ENCODE data around the gene TBATA.
A peak's percentile ranks its signal among the peaks of the same experiment; 100 is the strongest.

The TBATA gene

GRCh38 chr10:70785190-70785589 is at the start of gene TBATA:
Gene TBATA, minus strand, starts transcription at chr10:70785377. Its CDS starts 1,998 bp downstream, at chr10:70783379.
- no peak for DNase-seq (ENCODE audit: low spot score)

DNA sequence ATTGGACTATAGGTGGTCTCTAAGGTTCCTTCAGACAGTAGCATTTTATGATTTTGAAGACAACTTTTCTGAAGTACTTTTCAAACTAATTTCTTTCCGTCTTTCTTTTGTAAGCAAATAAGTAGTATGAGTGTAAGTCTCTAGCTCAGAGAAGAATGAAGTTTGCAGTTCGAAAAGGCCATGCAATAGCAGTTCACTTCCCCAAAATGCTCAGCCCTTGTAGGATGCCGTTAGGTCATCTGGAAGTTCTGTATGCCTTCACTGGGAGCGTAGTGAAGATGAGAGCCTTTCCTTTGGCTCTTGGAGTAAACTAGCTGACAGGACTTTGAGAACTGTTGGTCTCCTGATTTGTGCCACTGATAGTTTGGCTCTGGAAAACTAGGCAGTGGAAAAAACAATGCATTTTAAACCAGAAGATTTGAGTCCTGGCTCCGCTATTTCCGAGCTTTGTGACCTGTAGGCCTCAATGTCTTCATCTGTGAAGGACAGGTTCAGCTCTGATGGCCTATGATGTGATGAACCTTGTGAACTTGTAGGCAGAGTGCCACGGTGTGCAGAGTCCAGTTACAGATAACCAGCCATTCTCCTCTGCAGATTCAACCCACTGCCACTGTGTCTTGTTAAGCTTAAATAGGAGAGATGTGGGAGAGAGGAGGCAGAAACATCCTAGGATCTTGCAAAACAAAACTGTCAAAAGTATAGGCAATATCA is 49.4 kb upstream of the TBATA start:
- no peak for DNase-seq (ENCODE audit: low spot score)

GRCh38 chr10:70834021-70834420 is 48.8 kb upstream of the TBATA start:
- no peak for DNase-seq (ENCODE audit: low spot score)

- DNase-seq (ENCODE audit: low spot score): no peak
Measured at GRCh38 chr10:70833601-70834000, 48.4 kb upstream of the TBATA start.

- no peak for DNase-seq (ENCODE audit: low spot score)
Measured at GRCh38 chr10:70832852-70833528, 47.8 kb upstream of the TBATA start.

DNA sequence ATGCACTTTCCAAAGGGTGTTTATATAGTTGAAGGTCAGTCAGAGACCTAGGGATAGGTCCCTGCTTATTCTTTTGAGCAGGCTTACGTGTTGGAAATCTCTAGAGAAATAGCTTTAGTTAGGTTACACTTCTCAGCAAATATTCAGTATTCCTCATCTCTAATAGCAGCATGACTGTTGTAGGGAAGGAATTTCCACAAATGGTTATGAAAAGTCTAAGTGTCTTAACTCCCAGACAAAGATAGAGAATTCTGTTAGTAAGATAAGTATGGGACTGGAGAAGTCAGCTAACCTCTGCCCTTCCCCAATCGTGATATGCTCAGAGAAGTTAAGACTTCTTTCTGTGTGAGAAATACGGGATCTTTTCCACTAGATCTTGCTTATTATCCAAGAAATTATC is 47.0 kb upstream of the TBATA start:
- no peak for DNase-seq (ENCODE audit: low spot score)

DNA sequence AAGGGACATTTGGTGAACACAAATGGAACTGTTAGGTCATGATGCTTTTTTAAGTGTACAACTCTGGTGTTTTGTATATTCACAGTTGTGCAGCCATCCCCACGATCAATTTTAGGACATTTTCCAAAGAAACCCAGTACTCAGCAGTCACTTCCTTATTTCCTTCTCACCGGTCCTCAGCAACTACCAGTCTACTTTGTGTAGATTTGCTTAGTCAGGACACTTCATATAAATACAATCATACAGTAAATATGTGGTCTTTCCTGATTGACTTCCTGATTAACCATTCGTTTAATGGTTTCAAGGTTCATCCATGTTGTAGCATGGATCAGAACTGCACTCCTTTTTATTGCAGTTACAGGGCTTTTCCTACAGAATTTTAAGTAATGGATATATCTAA is 45.0 kb upstream of the TBATA start:
- DNase-seq (ENCODE audit: low spot score): no peak

DNA sequence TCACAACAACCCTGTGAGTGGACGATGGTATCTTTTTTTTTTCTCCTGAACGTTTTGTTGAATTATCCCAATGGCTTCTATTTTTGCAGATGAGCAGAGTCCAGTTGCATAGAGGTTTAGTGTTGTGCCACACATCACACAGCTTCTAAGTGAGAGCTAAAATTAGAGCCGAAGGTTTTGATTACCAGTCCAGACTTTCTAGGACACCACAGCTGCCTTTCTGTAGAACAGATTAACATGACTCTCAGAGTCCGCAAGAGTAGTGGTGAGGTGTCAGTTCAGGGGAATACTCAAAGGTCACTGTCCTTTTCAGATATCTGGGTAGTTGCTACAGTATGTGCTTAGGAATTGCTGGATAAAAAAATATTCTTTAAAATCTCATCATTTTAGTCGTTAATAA is 44.4 kb upstream of the TBATA start:
- DNase-seq (ENCODE audit: low spot score): no peak

DNA sequence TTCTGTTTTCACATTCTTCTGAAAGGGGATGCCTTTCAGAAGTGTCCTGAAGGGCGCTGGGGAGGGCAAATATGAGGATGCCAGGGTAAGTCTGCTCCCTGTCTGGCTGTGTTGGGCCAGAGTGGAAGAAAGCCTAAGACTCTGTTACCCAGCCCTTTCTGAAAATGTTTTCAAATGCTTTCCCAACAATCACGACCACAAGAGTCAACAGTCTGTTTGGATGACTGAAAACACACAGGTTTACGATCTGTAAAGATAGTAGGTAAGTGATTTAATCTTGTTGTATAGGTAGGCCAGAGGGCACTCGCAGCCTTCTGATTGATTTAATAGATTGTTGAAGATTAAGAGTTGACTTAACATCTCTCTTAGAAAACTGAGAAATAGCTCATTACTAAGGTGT is 43.7 kb upstream of the TBATA start:
- DNase-seq (ENCODE audit: low spot score): no peak

GRCh38 chr10:70827086-70827757 is 42.0 kb upstream of the TBATA start:
- DNase-seq (ENCODE audit: low spot score): no peak

- DNase-seq (ENCODE audit: low spot score): no peak
Measured at GRCh38 chr10:70822076-70822820, 37.1 kb upstream of the TBATA start.

DNA sequence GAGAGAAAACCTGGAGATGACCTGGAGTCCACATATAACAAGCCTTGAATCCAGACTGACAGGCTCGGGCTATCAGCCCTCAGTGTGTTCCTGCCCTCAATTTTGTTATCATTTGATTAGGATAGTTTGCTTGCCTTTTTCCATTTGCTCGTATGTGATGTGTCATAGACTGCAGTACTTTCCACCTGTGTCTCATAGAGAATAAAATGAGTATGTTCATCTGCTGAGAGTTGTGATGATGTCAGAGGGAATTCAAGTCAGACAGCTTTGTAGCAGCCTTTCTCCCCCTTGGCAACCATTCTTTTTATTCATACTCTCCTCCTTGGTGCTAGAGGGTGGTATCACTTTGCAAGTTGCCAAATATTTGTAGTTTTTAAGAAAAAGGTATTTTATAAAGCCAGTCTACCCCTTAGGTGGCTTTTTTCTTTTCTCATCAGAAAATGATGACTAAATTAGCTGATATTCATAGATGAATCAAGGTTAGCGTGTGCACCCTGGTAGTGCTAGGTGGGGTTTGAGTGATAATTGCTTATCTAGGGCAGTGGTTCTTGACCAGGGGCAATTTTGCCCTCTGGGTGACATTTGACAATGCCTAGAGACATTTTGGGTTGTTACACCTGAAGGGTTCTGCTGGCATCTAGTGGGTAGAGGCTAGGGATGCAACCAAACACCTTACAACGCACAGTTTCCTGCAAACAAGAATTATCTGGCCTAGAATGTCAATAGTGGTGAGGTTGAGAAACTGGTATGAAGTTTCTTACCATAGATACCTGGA is 36.0 kb upstream of the TBATA start:
- DNase-seq (ENCODE audit: low spot score): no peak

GRCh38 chr10:70816220-70816894 is 31.2 kb upstream of the TBATA start:
- DNase-seq (ENCODE audit: low spot score): no peak

DNA sequence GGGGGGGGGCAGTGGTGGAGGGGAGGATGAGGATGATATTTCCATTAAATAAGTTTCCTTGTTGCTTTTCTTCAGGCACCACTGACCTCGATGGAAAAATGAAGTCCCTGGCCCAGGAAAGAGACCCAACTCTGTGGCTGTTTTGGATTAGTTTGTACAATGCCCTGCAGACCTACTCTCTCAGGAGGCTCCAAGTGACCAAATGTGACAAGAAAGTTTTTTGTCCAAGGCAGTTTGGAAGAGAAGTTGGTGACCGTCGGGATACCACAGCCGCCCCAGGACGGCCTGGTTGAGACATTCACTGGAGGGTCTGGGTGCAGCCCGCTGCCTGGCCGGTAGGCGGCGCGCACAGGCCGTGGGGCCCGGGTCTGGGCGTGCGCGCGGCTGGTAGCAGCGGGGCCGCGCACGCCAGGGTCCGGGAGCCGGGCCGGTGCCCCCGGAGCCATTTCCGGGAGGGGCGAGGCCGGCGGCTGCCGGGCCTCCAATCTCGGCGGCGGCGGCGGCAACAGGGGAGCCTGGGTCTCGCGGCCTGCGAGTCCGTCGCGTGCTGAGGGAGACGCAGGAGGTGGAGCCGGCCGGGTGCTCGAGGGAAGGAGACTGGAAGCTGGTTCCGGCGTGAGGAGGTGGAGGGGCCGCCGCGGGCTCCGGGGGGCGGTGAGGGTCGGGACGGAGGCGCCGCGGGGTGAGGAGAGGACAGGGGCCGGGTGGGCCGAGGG is 30.5 kb upstream of the TBATA start, which contains the start of gene SGPL1:
Gene SGPL1, plus strand, starts transcription at position 445 of the 716 bp plus-strand sequence. CDS start 906 bp downstream, outside the sequence.
- peak; percentile 81 for DNase-seq (ENCODE audit: low spot score)

GRCh38 chr10:70814126-70814525 is 28.9 kb upstream of the TBATA start:
- DNase-seq (ENCODE audit: low spot score): no peak

DNA sequence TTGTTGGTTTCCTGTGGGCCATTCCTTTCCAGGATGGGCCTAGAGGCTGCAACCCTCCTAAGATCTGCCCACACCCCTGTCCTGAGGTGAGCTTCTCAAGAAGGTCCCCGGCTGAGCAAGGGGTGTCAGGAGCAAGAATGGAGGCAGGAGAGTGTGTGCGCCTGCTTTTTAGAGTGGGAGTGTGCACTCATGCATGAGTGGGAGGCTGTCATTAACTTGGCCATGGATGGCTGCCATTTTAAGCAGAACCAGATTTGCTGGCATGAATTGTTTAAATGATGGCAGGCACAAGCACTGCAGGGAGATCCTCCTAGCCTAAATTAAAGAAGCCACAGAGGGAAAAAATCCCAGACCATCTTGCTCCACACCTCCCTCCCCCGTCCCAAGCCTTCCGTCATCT is 27.6 kb upstream of the TBATA start:
- no peak for DNase-seq (ENCODE audit: low spot score)

DNA sequence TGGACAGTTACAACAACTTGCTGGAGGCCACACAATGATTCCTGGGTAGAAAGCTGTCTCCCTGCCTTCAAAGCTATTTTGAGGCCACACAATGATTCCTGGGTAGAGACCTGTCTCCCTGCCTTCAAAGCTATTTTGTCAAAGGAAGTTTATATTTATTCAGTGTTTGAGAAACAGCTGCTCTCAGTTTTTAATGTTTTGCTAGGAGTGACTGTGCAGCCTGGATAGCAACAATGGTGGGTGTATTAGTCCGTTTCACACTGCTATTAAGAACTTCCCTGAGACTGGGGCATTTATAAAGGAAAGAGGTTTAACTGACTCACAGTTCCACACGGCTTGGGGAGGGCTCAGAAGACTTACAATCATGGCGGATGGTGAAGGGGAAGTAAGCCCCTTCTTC is 26.7 kb upstream of the TBATA start:
- no peak for DNase-seq (ENCODE audit: low spot score)

DNA sequence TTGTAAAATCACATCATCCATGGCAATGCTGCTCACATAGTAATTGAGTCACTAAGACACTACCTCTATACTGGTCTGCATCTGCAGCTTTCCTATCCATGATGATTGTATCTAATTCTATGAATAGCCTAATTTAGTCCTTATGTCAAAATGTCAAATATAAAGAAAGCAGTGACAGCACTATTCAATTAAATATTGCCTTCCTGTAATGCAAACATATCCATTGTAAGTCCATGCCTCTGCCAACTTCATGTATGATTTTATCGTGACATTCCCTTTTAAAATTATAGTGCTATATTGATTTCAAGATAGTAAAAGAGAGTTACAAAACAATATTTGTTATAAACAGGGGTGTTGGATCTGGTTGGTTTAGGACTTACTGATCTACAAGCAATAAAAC is 25.8 kb upstream of the TBATA start:
- DNase-seq (ENCODE audit: low spot score): no peak

DNA sequence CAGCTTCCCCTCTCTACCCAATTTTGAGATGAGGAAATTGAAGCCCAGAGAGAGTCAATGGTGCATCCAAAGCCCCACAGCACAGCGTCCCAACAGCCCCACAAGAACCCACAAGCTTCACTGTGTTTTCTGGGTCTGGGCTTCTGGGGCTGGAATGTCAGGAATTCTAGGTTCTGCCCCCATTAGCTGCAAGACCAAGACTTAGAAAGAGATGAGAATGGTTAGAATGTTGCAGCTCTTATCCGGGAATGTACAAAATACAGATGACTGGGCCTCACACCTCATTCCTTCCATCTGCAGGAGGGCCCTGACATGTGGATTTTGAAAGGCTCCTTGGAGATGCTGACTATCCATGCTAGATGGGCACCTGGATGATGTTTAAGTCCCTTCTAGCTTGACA is 24.5 kb upstream of the TBATA start:
- no peak for DNase-seq (ENCODE audit: low spot score)

DNA sequence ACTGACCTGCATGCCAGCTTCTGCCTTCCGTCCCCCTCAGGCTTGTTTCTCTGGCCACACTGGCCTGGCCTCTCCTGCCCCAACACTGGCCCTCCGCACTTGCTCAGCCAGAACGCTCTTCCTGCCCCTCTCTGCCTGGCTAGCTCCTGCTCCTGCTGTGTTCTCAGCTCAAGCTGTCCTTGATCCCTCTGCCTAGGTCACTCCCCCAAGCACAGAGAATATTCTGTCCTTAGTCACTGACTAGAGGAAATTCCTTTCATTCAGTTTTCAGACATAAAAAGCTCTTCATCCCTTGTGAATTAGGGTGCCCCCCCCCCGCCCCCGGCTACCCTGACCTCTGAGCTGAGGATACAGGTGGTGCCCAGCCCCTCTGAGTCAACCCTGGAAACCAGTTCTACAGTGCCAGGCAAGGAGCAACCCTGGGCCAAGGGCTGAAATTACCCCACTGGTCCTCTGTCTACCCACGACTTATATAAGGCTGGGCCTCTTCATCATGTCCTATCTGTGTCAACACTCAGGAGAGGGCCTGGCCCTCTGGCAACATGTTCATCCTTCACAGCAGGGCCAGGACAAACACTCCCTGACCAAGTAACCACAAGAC is 23.9 kb upstream of the TBATA start:
- DNase-seq (ENCODE audit: low spot score): no peak

Measured in CD4-positive, alpha-beta T cell treated with Interleukin-6 at 100 ng/mL for 8 hours (primary cell).